GM12878 (cell line): Measurements from ENCODE around the gene IGFBP3. TPM values are rescaled to one million over a fixed set of nuclear protein-coding genes. Genes with fewer than 3 reads are reported as not detected.

Experiments used
- GATAD2B ChIP-seq: fragments of 450-650 bp; conservative IDR thresholded peaks from 2 replicates; pipeline ENCODE4 v1.6.1; 2017; ENCODE audit warnings: low read depth, mild to moderate bottlenecking, moderate library complexity
- TARDBP ChIP-seq: IDR thresholded peaks from 2 replicates; pipeline ENCODE4 v1.6.1; 2016; ENCODE audit warnings: borderline replicate concordance
- polyA plus RNA-seq, 11 experiments: library from polyadenylated mRNA; depleted of rRNA in 4 of 11; unstranded in 6 of 11; stranded (reverse) in 5 of 11; fragments of >200 nt; fragmentation: Nextera tagmentation in 4 of 11; fragmentation: Illumina TruSeq in 1 of 11; extraction: Ambion mirVana in 4 of 11; extraction: Trizol in 1 of 11; gene quantifications; 1 replicate in 1 of 11; 2 replicates in 10 of 11; pipeline versions ENCODE4 v1.2.1 to v1.2.3, GENCODE V29; 2011 to 2016; ENCODE audit warnings: inconsistent platforms in 2 of 11, missing spikeins in 2 of 11, low read depth in 1 of 11
- total RNA-seq, 4 experiments: library from RNA; depleted of rRNA in 3 of 4; stranded (reverse); fragments of >200 nt in 3 of 4; fragmentation: Illumina TruSeq in 1 of 4; extraction: Trizol in 1 of 4; gene quantifications; 2 replicates each; pipeline versions ENCODE4 v1.2.1 to v1.2.3, GENCODE V29; 2013 to 2021
- TF ChIP-seq, protein P1 (sequence below): fragments of 450-650 bp; formaldehyde crosslinking; IDR thresholded peaks from 2 replicates; pipeline ENCODE4 v1.5.0; 2022; ENCODE audit warnings: mild to moderate bottlenecking, missing genetic modification characterization
- TF ChIP-seq, protein P2 (sequence below): fragments of 450-650 bp; IDR thresholded peaks from 2 replicates; pipeline ENCODE4 v1.6.1; 2018; ENCODE audit warnings: mild to moderate bottlenecking, low read depth, moderate library complexity; ENCODE audit not compliant: partially characterized antibody

IGFBP3 gene
- total and polyA plus RNA-seq, 10 of the 15 experiments (the other 5 are each of a cell fraction or from before 2014, with no cell fraction given) = 6.0 to 28.0 (median 15.6) TPM

DNA sequence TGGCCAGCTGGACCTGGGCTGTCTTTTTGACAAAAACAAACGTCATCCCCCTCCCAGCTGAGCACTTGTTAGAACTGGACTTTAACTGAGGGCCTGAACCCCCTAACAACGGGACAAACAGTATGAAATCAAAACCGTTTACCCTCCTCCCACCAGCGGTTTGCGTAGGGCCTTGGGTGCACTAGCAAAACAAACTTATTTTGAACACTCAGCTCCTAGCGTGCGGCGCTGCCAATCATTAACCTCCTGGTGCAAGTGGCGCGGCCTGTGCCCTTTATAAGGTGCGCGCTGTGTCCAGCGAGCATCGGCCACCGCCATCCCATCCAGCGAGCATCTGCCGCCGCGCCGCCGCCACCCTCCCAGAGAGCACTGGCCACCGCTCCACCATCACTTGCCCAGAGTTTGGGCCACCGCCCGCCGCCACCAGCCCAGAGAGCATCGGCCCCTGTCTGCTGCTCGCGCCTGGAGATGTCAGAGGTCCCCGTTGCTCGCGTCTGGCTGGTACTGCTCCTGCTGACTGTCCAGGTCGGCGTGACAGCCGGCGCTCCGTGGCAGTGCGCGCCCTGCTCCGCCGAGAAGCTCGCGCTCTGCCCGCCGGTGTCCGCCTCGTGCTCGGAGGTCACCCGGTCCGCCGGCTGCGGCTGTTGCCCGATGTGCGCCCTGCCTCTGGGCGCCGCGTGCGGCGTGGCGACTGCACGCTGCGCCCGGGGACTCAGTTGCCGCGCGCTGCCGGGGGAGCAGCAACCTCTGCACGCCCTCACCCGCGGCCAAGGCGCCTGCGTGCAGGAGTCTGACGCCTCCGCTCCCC, 32.7 kb downstream of the IGFBP3 start, which contains the start of gene IGFBP1 (continued):
- TF ChIP-seq, protein P1, sequence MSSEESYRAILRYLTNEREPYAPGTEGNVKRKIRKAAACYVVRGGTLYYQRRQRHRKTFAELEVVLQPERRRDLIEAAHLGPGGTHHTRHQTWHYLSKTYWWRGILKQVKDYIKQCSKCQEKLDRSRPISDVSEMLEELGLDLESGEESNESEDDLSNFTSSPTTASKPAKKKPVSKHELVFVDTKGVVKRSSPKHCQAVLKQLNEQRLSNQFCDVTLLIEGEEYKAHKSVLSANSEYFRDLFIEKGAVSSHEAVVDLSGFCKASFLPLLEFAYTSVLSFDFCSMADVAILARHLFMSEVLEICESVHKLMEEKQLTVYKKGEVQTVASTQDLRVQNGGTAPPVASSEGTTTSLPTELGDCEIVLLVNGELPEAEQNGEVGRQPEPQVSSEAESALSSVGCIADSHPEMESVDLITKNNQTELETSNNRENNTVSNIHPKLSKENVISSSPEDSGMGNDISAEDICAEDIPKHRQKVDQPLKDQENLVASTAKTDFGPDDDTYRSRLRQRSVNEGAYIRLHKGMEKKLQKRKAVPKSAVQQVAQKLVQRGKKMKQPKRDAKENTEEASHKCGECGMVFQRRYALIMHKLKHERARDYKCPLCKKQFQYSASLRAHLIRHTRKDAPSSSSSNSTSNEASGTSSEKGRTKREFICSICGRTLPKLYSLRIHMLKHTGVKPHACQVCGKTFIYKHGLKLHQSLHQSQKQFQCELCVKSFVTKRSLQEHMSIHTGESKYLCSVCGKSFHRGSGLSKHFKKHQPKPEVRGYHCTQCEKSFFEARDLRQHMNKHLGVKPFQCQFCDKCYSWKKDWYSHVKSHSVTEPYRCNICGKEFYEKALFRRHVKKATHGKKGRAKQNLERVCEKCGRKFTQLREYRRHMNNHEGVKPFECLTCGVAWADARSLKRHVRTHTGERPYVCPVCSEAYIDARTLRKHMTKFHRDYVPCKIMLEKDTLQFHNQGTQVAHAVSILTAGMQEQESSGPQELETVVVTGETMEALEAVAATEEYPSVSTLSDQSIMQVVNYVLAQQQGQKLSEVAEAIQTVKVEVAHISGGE (CRISPR knock-in tag) = no peak
- TF ChIP-seq TARDBP (no peak), GATAD2B (no peak)
- TF ChIP-seq, protein P2, sequence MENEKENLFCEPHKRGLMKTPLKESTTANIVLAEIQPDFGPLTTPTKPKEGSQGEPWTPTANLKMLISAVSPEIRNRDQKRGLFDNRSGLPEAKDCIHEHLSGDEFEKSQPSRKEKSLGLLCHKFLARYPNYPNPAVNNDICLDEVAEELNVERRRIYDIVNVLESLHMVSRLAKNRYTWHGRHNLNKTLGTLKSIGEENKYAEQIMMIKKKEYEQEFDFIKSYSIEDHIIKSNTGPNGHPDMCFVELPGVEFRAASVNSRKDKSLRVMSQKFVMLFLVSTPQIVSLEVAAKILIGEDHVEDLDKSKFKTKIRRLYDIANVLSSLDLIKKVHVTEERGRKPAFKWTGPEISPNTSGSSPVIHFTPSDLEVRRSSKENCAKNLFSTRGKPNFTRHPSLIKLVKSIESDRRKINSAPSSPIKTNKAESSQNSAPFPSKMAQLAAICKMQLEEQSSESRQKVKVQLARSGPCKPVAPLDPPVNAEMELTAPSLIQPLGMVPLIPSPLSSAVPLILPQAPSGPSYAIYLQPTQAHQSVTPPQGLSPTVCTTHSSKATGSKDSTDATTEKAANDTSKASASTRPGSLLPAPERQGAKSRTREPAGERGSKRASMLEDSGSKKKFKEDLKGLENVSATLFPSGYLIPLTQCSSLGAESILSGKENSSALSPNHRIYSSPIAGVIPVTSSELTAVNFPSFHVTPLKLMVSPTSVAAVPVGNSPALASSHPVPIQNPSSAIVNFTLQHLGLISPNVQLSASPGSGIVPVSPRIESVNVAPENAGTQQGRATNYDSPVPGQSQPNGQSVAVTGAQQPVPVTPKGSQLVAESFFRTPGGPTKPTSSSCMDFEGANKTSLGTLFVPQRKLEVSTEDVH = no peak
